ENCODE results near the gene PIGZ. TPM values are rescaled to one million over a fixed set of nuclear protein-coding genes. Genes with fewer than 3 reads are reported as not detected.

PIGZ gene
- total and polyA plus RNA-seq, 2 donors from 2014 or later = 1.4 to 3.5 TPM

- TF ChIP-seq CTCF (IDR thresholded peaks at IDR 0.05; ENCODE audit: borderline replicate concordance, extremely low read depth, insufficient read depth) = no peak
- Histone ChIP-seq H3K9ac (ENCODE audit: low read length in 3 of 3) (no peak overlapping the region), H3K9me3 (ENCODE audit: control insufficient read depth in 2 of 3, insufficient read depth in 1 of 3, low read length in 3 of 3) (no peaks in the 10 kb centered on the region), H3K36me3 (ENCODE audit: control insufficient read depth in 2 of 3, insufficient read depth in 3 of 3, low read length in 3 of 3) (no peaks in the 10 kb centered on the region), H3K27me3 (ENCODE audit: control insufficient read depth, insufficient read depth, low read length) (peaks cover 31% of the 10 kb centered on the region), H3K4me1 (ENCODE audit: control insufficient read depth in 2 of 3, insufficient read depth in 2 of 3, low read depth in 1 of 3, low read length in 3 of 3) (peaks cover 0 to 3% (median 0%) of the 10 kb centered on the region in 3 donors), H3K27ac (ENCODE audit: low read depth in 2 of 2, low read length in 2 of 2) (no peak overlapping the region), H3K4me3 (ENCODE audit: low read length in 3 of 3) (no peak overlapping the region)
- no peak for DNase-seq
- intact Hi-C loops (cut with DNase I) = loop anchor here (10.0 kb wide), 1 partner anchor 128 kb away; no protein-coding TSS in a partner anchor
- FAIRE-seq = no peak
Measured at GRCh38 chr3:196962930-196963630, 5.6 kb downstream of the PIGZ start.

GRCh38 chr3:196962108-196962929 lies 6.3 kb downstream of the PIGZ start:
- FAIRE-seq (no peak), DNase-seq (no peak)
- Histone ChIP-seq H3K4me1 (ENCODE audit: control insufficient read depth in 2 of 3, insufficient read depth in 2 of 3, low read depth in 1 of 3, low read length in 3 of 3) (no peaks in the 10 kb centered on the region), H3K27ac (ENCODE audit: low read depth in 2 of 2, low read length in 2 of 2) (no peak overlapping the region), H3K36me3 (ENCODE audit: control insufficient read depth in 2 of 3, insufficient read depth in 3 of 3, low read length in 3 of 3) (no peaks in the 10 kb centered on the region), H3K27me3 (ENCODE audit: control insufficient read depth, insufficient read depth, low read length) (peaks cover 24% of the 10 kb centered on the region), H3K9ac (ENCODE audit: low read length in 3 of 3) (no peak overlapping the region), H3K9me3 (ENCODE audit: control insufficient read depth in 2 of 3, insufficient read depth in 1 of 3, low read length in 3 of 3) (no peaks in the 10 kb centered on the region), H3K4me3 (ENCODE audit: low read length in 3 of 3) (no peak overlapping the region)
- no peak for TF ChIP-seq CTCF (IDR thresholded peaks at IDR 0.05; ENCODE audit: borderline replicate concordance, extremely low read depth, insufficient read depth)
- intact Hi-C loops (cut with DNase I) = loop anchor here (10.0 kb wide), 1 partner anchor 128 kb away; no protein-coding TSS in a partner anchor

- FAIRE-seq = no peak
- intact Hi-C loops (cut with DNase I) = no loop called here
Measured at GRCh38 chr3:196954832-196955231, 13.8 kb downstream of the PIGZ start.

More at GRCh38 chr3:196954832-196955231, 13.8 kb downstream of the PIGZ start:
- Histone ChIP-seq H3K27me3 (ENCODE audit: control insufficient read depth, insufficient read depth, low read length) (no peaks in the 10 kb centered on the region), H3K9me3 (ENCODE audit: control insufficient read depth in 2 of 3, insufficient read depth in 1 of 3, low read length in 3 of 3) (no peaks in the 10 kb centered on the region), H3K4me3 (ENCODE audit: low read length in 3 of 3) (no peak overlapping the region), H3K27ac (ENCODE audit: low read depth in 2 of 2, low read length in 2 of 2) (no peak overlapping the region), H3K4me1 (ENCODE audit: control insufficient read depth in 2 of 3, insufficient read depth in 2 of 3, low read depth in 1 of 3, low read length in 3 of 3) (no peaks in the 10 kb centered on the region), H3K36me3 (ENCODE audit: control insufficient read depth in 2 of 3, insufficient read depth in 3 of 3, low read length in 3 of 3) (no peaks in the 10 kb centered on the region), H3K9ac (ENCODE audit: low read length in 3 of 3) (no peak overlapping the region)
- no peak for TF ChIP-seq CTCF (IDR thresholded peaks at IDR 0.05; ENCODE audit: borderline replicate concordance, extremely low read depth, insufficient read depth)
- DNase-seq = no peak

Data from kidney (tissue), 14 donors.